HCT116 (cell line): Measurements from ENCODE around the gene ATRN. TPM values are rescaled to one million over a fixed set of nuclear protein-coding genes. Genes with fewer than 3 reads are reported as not detected.

Experiments
- ATAC-seq: fragments of 200-7000 bp; cut with Tn5 transposase; 2 replicates; pipeline ENCODE4 v1.9.1; 2020; ENCODE audit warnings: mild to moderate bottlenecking, moderate library complexity
- BruUV-seq: library from RNA; stranded (reverse); fragments of 400-500 nt; replicated peaks from 2 replicates; lab custom pipeline; 2021; lab: Mats Ljungman, UMichigan
- CTCF ChIA-PET: fragments of 300-600 bp; sonication (Branson Sonifier 250); formaldehyde crosslinking; loops from one replicate; lab custom pipeline; 2021; ENCODE audit warnings: antibody characterized with exemption; lab: Charles Lee
- POLR2A ChIA-PET: fragments of 300-600, 350-600 bp; sonication (Branson Sonifier 250); formaldehyde crosslinking; loops from one replicate; lab custom pipeline; 2021; ENCODE audit warnings: antibody characterized with exemption; lab: Charles Lee
- RAD21 ChIA-PET, 2 experiments: fragments of 300-600 bp; sonication (Branson Sonifier 250); formaldehyde crosslinking; loops; one replicate each; lab custom pipeline; 2023; ENCODE audit warnings: low total read pairs in 2 of 2; ENCODE audit not compliant: uncharacterized antibody in 2 of 2, unreplicated experiment in 2 of 2, low non-redundant PET in 1 of 2; lab: Charles Lee
- DNase-seq: peaks from one replicate; pipeline ENCODE4 v3.0.0-alpha.2; 2010; ENCODE audit warnings: low read depth, low spot score
- H2AFZ ChIP-seq: fragments of 200-600 bp; shearing (Covaris generic), sonication (generic); 2 replicates; pipeline ENCODE4 v1.6.1; 2017; ENCODE audit warnings: low read depth, mixed run types, mixed read lengths, antibody characterized with exemption, low read length; ENCODE audit not compliant: poor library complexity, severe bottlenecking
- H3K27ac ChIP-seq: 2 replicates; pipeline ENCODE4 v1.5.1; 2012; ENCODE audit warnings: low read depth, low read length
- H3K27me3 ChIP-seq: fragments of 200-600 bp; sonication (generic); 2 replicates; pipeline ENCODE4 v1.6.1; 2016; ENCODE audit warnings: mixed run types, low read length, mixed read lengths; ENCODE audit not compliant: insufficient read depth
- H3K36me3 ChIP-seq, 2 experiments: fragments of 200-500 bp in 1 of 2; fragments of 200-600 bp in 1 of 2; sonication (Bioruptor generic) in 1 of 2; sonication (generic) in 1 of 2; 2 replicates each; pipeline versions ENCODE4 v1.5.1 to v1.6.1; 2014 to 2016; ENCODE audit warnings: low read length in 2 of 2, inconsistent platforms in 1 of 2, mixed read lengths in 1 of 2, mixed run types in 1 of 2; ENCODE audit not compliant: insufficient read depth in 2 of 2, control insufficient read depth in 1 of 2
- H3K4me1 ChIP-seq, 2 experiments: fragments of 200-600 bp in 1 of 2; sonication (generic) in 1 of 2; 2 replicates each; pipeline versions ENCODE4 v1.5.1 to v1.6.1; 2012 to 2017; ENCODE audit warnings: low read length in 2 of 2, inconsistent platforms in 1 of 2, mild to moderate bottlenecking in 1 of 2, mixed read lengths in 1 of 2, mixed run types in 1 of 2, moderate library complexity in 1 of 2; ENCODE audit not compliant: insufficient read depth in 2 of 2, control insufficient read depth in 1 of 2
- H3K4me2 ChIP-seq: fragments of 200-600 bp; sonication (generic); 2 replicates; pipeline ENCODE4 v1.6.1; 2017; ENCODE audit warnings: mixed run types, low read length, mixed read lengths
- H3K4me3 ChIP-seq, 2 experiments: fragments of 200-600 bp in 1 of 2; sonication (generic) in 1 of 2; replicated peaks in 1 of 2; 2 replicates each; pipeline ENCODE4 v1.5.1; 2011 to 2016; ENCODE audit warnings: low read length in 2 of 2, control low read depth in 1 of 2, low read depth in 1 of 2, mild to moderate bottlenecking in 1 of 2, mixed read lengths in 1 of 2, mixed run types in 1 of 2
- H3K79me2 ChIP-seq: fragments of 200-600 bp; sonication (generic); 2 replicates; pipeline ENCODE4 v1.6.1; 2017; ENCODE audit warnings: mild to moderate bottlenecking, mixed run types, low read length, moderate library complexity, mixed read lengths; ENCODE audit not compliant: insufficient read depth
- H3K9ac ChIP-seq: fragments of 200-600 bp; sonication (generic); 2 replicates; pipeline ENCODE4 v1.6.1; 2016; ENCODE audit warnings: low read length, mixed read lengths
- H3K9me2 ChIP-seq: fragments of 200-600 bp; sonication (generic), shearing (Covaris generic); 2 replicates; pipeline ENCODE4 v1.6.1; 2017; ENCODE audit warnings: mixed run types, mild to moderate bottlenecking, moderate library complexity; ENCODE audit not compliant: insufficient read depth
- H3K9me3 ChIP-seq, 2 experiments: fragments of 200-500 bp in 1 of 2; fragments of 200-600 bp in 1 of 2; sonication (Bioruptor generic) in 1 of 2; sonication (generic) in 1 of 2; 2 replicates each; pipeline ENCODE4 v1.6.1; 2014 to 2017; ENCODE audit warnings: low read length in 2 of 2, mixed read lengths in 2 of 2, inconsistent platforms in 1 of 2, low read depth in 1 of 2, mild to moderate bottlenecking in 1 of 2, mixed run types in 1 of 2, moderate library complexity in 1 of 2; ENCODE audit not compliant: control insufficient read depth in 1 of 2, insufficient read depth in 1 of 2
- H4K20me1 ChIP-seq: fragments of 200-600 bp; sonication (generic), shearing (Covaris generic); 2 replicates; pipeline ENCODE4 v1.6.1; 2017; ENCODE audit warnings: mixed run types, mild to moderate bottlenecking, moderate library complexity; ENCODE audit not compliant: insufficient read depth
- ELF1 ChIP-seq: IDR thresholded peaks from 2 replicates; pipeline ENCODE4 v1.6.1; 2012; ENCODE audit warnings: low read depth, borderline replicate concordance
- intact Hi-C: fragments of 100-400 bp; cut with micrococcal nuclease; formaldehyde crosslinking; loops from 2 replicates; pipeline ENCODE4 v1.10.0; 2022
- total RNA-seq: library from RNA; stranded (reverse); gene quantifications from one replicate; pipeline ENCODE4 v1.2.1, GENCODE V29; 2021; ENCODE audit not compliant: unreplicated experiment
- TF ChIP-seq, protein P1 (sequence below): IDR thresholded peaks from 2 replicates; pipeline ENCODE4 v1.6.1; 2011; ENCODE audit warnings: mild to moderate bottlenecking, low read length, moderate library complexity; ENCODE audit not compliant: insufficient replicate concordance; ENCODE audit errors: extremely low read depth
- TF ChIP-seq, protein P2 (sequence below): IDR thresholded peaks from 2 replicates; pipeline ENCODE4 v1.6.1; 2012; ENCODE audit warnings: low read depth

The ATRN gene
- total RNA-seq, 1 experiment from 2014 or later, result 24.4 TPM

DNA sequence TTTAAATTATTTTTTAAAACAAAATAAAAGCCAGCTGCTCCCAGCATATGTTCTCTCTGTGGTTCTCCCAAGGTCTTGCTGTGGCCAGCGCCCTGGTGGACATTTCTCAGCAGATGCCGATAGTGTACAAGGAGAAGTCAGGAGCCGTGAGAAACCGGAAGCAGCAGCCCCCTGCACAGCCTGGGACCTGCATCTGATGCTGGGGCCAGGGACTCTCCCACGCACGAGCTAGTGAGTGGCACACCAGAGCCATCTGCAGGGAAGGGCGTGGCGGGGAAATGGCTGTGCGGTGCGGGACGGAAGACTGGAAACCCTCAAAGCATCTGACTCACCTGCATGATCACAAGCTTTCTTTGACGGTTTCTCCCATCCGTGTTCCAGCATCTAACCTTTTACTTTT is 175.8 kb downstream of the ATRN start:
- intact Hi-C loops, result no loop called here
- ChIA-PET CTCF (no interaction called here), RAD21 (no interaction called here), POLR2A (no interaction called here)
- Histone ChIP-seq H3K27ac (no peak overlapping the region), H3K27me3 (no peaks in the 10 kb centered on the region), H4K20me1 (no peaks in the 10 kb centered on the region), H3K9me2 (no peaks in the 10 kb centered on the region), H3K36me3 (no peaks in the 10 kb centered on the region), H3K9ac (no peak overlapping the region), H3K4me1 (no peaks in the 10 kb centered on the region), H3K4me3 (no peak overlapping the region), H2AFZ (no peak overlapping the region), H3K4me2 (no peak overlapping the region), H3K9me3 (no peaks in the 10 kb centered on the region), H3K79me2 (no peaks in the 10 kb centered on the region)
- ATAC-seq (no peak), DNase-seq (no peak)
- TF ChIP-seq, protein P1, sequence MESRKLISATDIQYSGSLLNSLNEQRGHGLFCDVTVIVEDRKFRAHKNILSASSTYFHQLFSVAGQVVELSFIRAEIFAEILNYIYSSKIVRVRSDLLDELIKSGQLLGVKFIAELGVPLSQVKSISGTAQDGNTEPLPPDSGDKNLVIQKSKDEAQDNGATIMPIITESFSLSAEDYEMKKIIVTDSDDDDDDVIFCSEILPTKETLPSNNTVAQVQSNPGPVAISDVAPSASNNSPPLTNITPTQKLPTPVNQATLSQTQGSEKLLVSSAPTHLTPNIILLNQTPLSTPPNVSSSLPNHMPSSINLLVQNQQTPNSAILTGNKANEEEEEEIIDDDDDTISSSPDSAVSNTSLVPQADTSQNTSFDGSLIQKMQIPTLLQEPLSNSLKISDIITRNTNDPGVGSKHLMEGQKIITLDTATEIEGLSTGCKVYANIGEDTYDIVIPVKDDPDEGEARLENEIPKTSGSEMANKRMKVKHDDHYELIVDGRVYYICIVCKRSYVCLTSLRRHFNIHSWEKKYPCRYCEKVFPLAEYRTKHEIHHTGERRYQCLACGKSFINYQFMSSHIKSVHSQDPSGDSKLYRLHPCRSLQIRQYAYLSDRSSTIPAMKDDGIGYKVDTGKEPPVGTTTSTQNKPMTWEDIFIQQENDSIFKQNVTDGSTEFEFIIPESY, result no peak
- TF ChIP-seq, protein P2, sequence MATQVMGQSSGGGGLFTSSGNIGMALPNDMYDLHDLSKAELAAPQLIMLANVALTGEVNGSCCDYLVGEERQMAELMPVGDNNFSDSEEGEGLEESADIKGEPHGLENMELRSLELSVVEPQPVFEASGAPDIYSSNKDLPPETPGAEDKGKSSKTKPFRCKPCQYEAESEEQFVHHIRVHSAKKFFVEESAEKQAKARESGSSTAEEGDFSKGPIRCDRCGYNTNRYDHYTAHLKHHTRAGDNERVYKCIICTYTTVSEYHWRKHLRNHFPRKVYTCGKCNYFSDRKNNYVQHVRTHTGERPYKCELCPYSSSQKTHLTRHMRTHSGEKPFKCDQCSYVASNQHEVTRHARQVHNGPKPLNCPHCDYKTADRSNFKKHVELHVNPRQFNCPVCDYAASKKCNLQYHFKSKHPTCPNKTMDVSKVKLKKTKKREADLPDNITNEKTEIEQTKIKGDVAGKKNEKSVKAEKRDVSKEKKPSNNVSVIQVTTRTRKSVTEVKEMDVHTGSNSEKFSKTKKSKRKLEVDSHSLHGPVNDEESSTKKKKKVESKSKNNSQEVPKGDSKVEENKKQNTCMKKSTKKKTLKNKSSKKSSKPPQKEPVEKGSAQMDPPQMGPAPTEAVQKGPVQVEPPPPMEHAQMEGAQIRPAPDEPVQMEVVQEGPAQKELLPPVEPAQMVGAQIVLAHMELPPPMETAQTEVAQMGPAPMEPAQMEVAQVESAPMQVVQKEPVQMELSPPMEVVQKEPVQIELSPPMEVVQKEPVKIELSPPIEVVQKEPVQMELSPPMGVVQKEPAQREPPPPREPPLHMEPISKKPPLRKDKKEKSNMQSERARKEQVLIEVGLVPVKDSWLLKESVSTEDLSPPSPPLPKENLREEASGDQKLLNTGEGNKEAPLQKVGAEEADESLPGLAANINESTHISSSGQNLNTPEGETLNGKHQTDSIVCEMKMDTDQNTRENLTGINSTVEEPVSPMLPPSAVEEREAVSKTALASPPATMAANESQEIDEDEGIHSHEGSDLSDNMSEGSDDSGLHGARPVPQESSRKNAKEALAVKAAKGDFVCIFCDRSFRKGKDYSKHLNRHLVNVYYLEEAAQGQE, result no peak
- no TSS peak for BruUV-seq

- CTCF ChIA-PET, result no interaction called here
Measured at GRCh38 chr20:3647473-3647872, 176.7 kb downstream of the ATRN start.

More at GRCh38 chr20:3647473-3647872, 176.7 kb downstream of the ATRN start:
- Histone ChIP-seq H4K20me1 (no peaks in the 10 kb centered on the region), H3K36me3 (no peaks in the 10 kb centered on the region), H3K9me2 (no peaks in the 10 kb centered on the region), H3K27me3 (no peaks in the 10 kb centered on the region), H3K9me3 (no peaks in the 10 kb centered on the region), H3K4me2 (no peak overlapping the region), H3K79me2 (no peaks in the 10 kb centered on the region), H3K4me1 (no peaks in the 10 kb centered on the region), H2AFZ (no peak overlapping the region), H3K4me3 (no peak overlapping the region), H3K27ac (no peak overlapping the region), H3K9ac (no peak overlapping the region)
- ATAC-seq (no peak), DNase-seq (no peak)
- intact Hi-C loops, result no loop called here
- BruUV-seq, result TSS peak; percentile 22
- ChIA-PET RAD21 (no interaction called here), POLR2A (no interaction called here)
- TF ChIP-seq ELF1, result no peak
